HUDEP-2 (cell line): Measurements from ENCODE around the gene CALML4.
"Not testable (repeated sequence)": the region's sequence is repeated elsewhere in the genome, so short reads cannot be mapped to it uniquely, and the experiment has no call there.

ENCODE experiments used
- DNase-seq, 76 experiments: peaks; one replicate each; lab custom pipeline; 2025; ENCODE audit not compliant: unreplicated experiment in 76 of 76; lab: John Stamatoyannopoulos, UW

CALML4 gene

GRCh38 chr15:68209272-68209671 lies 4.1 kb upstream of the CALML4 start:
- no peak for DNase-seq

GRCh38 chr15:68208636-68209240 lies 3.6 kb upstream of the CALML4 start:
- DNase-seq = no peak

GRCh38 chr15:68208136-68208535 lies 3.0 kb upstream of the CALML4 start:
- DNase-seq = no peak

- no peak for DNase-seq
These were observed 2.2 kb upstream of the CALML4 start for GRCh38 chr15:68207176-68207935.

DNA sequence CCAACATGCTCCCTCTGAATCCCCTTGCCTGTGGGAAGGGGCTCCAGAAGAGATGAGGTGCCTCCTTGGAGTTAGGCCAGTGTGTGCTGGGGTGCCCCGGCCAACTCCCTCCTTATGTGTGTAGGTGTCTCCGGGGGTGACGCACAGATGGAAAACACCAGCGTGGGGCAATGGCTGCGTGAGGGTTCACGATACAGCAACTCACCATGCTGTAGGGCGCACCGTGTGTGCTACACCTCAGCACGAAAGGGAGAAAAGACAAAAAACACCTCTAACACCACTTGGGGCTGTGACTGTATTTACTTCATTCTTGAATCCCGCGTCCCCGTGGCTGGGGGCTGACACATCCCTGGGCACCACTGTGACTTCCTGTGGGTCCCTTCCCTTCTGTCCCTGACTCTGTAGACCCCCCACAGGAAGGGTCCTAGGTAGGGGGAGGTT lies 1.6 kb upstream of the CALML4 start:
- DNase-seq = no peak

DNA sequence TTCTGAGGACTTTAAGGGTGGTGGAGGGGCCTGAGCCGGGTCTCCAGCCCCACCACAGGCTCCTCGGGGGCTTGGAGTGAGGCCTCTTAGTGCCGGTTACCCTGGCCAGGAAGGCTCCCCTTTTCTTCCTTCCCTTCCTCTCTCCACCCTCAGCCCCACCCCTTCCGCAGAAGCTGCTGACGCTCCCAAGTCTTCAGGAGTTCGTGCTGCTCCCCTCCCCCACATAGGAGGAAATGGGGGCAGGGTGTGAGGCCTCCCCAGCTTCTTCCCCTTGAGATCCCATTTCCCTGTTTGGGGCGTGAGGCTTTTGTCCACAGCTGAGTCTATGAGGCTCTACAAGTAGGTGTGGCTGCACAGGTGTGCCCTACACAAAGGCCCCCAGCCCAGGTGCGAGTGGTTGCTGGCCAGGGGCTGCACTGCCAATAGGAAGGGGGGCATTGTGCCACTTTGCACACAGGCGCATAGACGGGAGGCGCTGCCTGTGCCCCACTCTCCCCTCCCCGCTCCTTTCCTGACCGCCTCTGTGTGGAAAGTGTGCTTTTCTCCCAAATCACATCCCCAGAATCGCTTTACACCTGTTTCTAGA lies 915 bp upstream of the CALML4 start:
- no peak for DNase-seq

GRCh38 chr15:68205558-68205944 lies 419 bp upstream of the CALML4 start:
- no peak for DNase-seq

GRCh38 chr15:68204361-68204760 lies 771 bp downstream of the CALML4 start:
- no peak for DNase-seq

- DNase-seq = no peak
These were observed 1.2 kb downstream of the CALML4 start for GRCh38 chr15:68203956-68204355.

GRCh38 chr15:68203486-68203885 lies 1.6 kb downstream of the CALML4 start:
- no peak for DNase-seq

GRCh38 chr15:68202994-68203393 lies 2.1 kb downstream of the CALML4 start:
- not testable (repeated sequence) for DNase-seq

GRCh38 chr15:68201879-68202261 lies 3.3 kb downstream of the CALML4 start:
- no peak for DNase-seq

- no peak for DNase-seq
These were observed 3.8 kb downstream of the CALML4 start for GRCh38 chr15:68201153-68201878.

DNA sequence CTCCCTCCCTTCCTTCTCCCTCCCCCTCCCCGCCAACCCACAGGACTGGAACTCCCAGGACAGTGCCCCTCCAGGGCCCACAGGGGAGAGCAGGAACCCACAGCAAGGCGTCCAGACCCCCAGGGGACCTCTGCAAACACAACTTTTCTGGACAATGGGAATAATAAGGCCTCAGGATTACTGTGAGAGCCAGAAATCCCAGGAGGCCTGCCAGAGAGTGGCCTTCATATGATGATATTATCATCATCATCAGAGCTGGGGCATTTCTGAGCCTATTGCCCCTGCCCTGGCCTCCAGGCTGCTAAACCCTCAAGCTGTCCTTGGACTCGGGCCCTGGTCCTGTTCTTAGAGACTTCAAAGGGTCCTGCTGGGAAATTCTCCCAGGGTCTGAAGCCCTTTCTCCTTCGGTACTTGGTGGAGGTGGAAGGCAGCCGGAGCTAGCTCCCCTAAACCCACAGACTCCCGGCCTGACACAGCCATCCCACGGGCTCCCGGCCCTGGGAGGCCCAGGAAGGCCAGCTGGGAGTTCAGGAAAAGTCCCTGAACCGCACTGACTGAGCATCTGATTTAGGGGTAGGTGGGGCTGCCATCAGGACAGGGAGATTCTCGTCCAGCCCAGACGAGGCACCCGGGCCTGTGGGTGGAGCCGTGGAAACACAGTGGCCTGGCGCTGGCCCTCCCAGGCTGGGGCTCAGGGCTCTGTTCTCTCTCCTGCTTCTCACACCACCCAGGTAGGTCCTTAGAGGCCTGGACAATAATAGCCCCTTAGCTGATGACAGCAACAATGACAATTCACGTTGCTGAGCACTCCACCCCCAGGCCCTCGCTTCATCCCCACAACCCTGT lies 4.9 kb downstream of the CALML4 start:
- DNase-seq = no peak

- DNase-seq = no peak
These were observed 5.8 kb downstream of the CALML4 start for GRCh38 chr15:68199340-68199739.

GRCh38 chr15:68197661-68198437 lies 7.3 kb downstream of the CALML4 start:
- DNase-seq = no peak

GRCh38 chr15:68197170-68197492 lies 8.0 kb downstream of the CALML4 start:
- DNase-seq = no peak

- no peak for DNase-seq
These were observed 8.5 kb downstream of the CALML4 start for GRCh38 chr15:68196445-68197169.
